Measurements from ENCODE around the gene PLCB4. TPM values are rescaled to one million over a fixed set of nuclear protein-coding genes. Genes with fewer than 3 reads are reported as not detected.

The PLCB4 gene
- total and polyA plus RNA-seq, 4 experiments from 2014 or later, result not detected

- Histone ChIP-seq H3K36me3 (ENCODE audit: insufficient read depth, low read length) (no peaks in the 10 kb centered on the region), H3K9me3 (ENCODE audit: control insufficient read depth in 1 of 2, low read length in 2 of 2) (no peaks in the 10 kb centered on the region), H3K27me3 (ENCODE audit: insufficient read depth, low read length) (no peaks in the 10 kb centered on the region), H3K27ac (ENCODE audit: low read depth, low read length) (no peak overlapping the region), H3K4me3 (ENCODE audit: low read length in 2 of 2) (no peak overlapping the region), H3K4me1 (ENCODE audit: insufficient read depth, low read length) (no peaks in the 10 kb centered on the region)
- no peak overlapping the region for H3K27ac Mint-ChIP-seq
- ChIA-PET POLR2A (ENCODE audit: partially characterized antibody) (no interaction called here), CTCF (ENCODE audit: partially characterized antibody) (no interaction called here)
- DNase-seq, result no peak
- H3K4me1 Mint-ChIP-seq, result no peaks in the 10 kb centered on the region
- H3K4me3 Mint-ChIP-seq, result no peak overlapping the region
- peaks cover 0 to 4% (median 2%) of the 10 kb centered on the region in 8 donors for H3K9me3 Mint-ChIP-seq
- no peaks in the 10 kb centered on the region for H3K36me3 Mint-ChIP-seq
- intact Hi-C loops (cut with micrococcal nuclease), result no loop called here
- H3K27me3 Mint-ChIP-seq, result no peaks in the 10 kb centered on the region
Observed at GRCh38 chr20:9112541-9113515, 43.9 kb downstream of the PLCB4 start.

GRCh38 chr20:9114709-9115108, 45.8 kb downstream of the PLCB4 start:
- CTCF ChIA-PET (ENCODE audit: partially characterized antibody), result interaction anchor here (1.1 kb wide), 1 partner anchor 14 kb away, joined by 3 read pairs; no protein-coding TSS in a partner anchor
- no peaks in the 10 kb centered on the region for H3K4me1 Mint-ChIP-seq
- intact Hi-C loops (cut with micrococcal nuclease), result no loop called here

GRCh38 chr20:9117548-9117947, 48.7 kb downstream of the PLCB4 start:
- no peak overlapping the region for H3K4me3 Mint-ChIP-seq
- H3K36me3 Mint-ChIP-seq, result no peaks in the 10 kb centered on the region
- no peak overlapping the region for H3K4me3 ChIP-seq (ENCODE audit: low read length in 2 of 2)
- CTCF ChIA-PET (ENCODE audit: partially characterized antibody), result no interaction called here
- peaks cover 0 to 7% (median 3%) of the 10 kb centered on the region in 8 donors for H3K9me3 Mint-ChIP-seq
- H3K27ac ChIP-seq (ENCODE audit: low read depth, low read length), result no peak overlapping the region
- POLR2A ChIA-PET (ENCODE audit: partially characterized antibody), result no interaction called here
- no peaks in the 10 kb centered on the region for H3K27me3 Mint-ChIP-seq
- H3K9me3 ChIP-seq (ENCODE audit: control insufficient read depth in 1 of 2, low read length in 2 of 2), result no peaks in the 10 kb centered on the region
- H3K36me3 ChIP-seq (ENCODE audit: insufficient read depth, low read length), result no peaks in the 10 kb centered on the region
- no peaks in the 10 kb centered on the region for H3K27me3 ChIP-seq (ENCODE audit: insufficient read depth, low read length)
- no peaks in the 10 kb centered on the region for H3K4me1 Mint-ChIP-seq
- no peak overlapping the region for H3K27ac Mint-ChIP-seq
- DNase-seq, result no peak
- no peaks in the 10 kb centered on the region for H3K4me1 ChIP-seq (ENCODE audit: insufficient read depth, low read length)
- intact Hi-C loops (cut with micrococcal nuclease), result no loop called here

More at GRCh38 chr20:9114709-9115108, 45.8 kb downstream of the PLCB4 start:
- Histone ChIP-seq H3K9me3 (ENCODE audit: control insufficient read depth in 1 of 2, low read length in 2 of 2) (no peaks in the 10 kb centered on the region), H3K36me3 (ENCODE audit: insufficient read depth, low read length) (no peaks in the 10 kb centered on the region), H3K27ac (ENCODE audit: low read depth, low read length) (no peak overlapping the region), H3K27me3 (ENCODE audit: insufficient read depth, low read length) (no peaks in the 10 kb centered on the region), H3K4me3 (ENCODE audit: low read length in 2 of 2) (no peak overlapping the region), H3K4me1 (ENCODE audit: insufficient read depth, low read length) (no peaks in the 10 kb centered on the region)
- Mint-ChIP-seq H3K9me3 (peaks cover 0 to 4% (median 2%) of the 10 kb centered on the region in 8 donors), H3K36me3 (no peaks in the 10 kb centered on the region), H3K4me3 (no peak overlapping the region), H3K27ac (no peak overlapping the region), H3K27me3 (no peaks in the 10 kb centered on the region)
- POLR2A ChIA-PET (ENCODE audit: partially characterized antibody), result no interaction called here
- DNase-seq, result no peak

GRCh38 chr20:9119776-9120175, 50.9 kb downstream of the PLCB4 start:
- Histone ChIP-seq H3K27ac (ENCODE audit: low read depth, low read length) (no peak overlapping the region), H3K9me3 (ENCODE audit: control insufficient read depth in 1 of 2, low read length in 2 of 2) (no peaks in the 10 kb centered on the region), H3K4me1 (ENCODE audit: insufficient read depth, low read length) (no peaks in the 10 kb centered on the region), H3K27me3 (ENCODE audit: insufficient read depth, low read length) (no peaks in the 10 kb centered on the region), H3K4me3 (ENCODE audit: low read length in 2 of 2) (no peak overlapping the region), H3K36me3 (ENCODE audit: insufficient read depth, low read length) (no peaks in the 10 kb centered on the region)
- intact Hi-C loops (cut with micrococcal nuclease), result no loop called here
- ChIA-PET POLR2A (ENCODE audit: partially characterized antibody) (no interaction called here), CTCF (ENCODE audit: partially characterized antibody) (no interaction called here)
- H3K27me3 Mint-ChIP-seq, result no peaks in the 10 kb centered on the region
- H3K27ac Mint-ChIP-seq, result no peak overlapping the region
- peaks cover 0 to 7% (median 3%) of the 10 kb centered on the region in 8 donors for H3K9me3 Mint-ChIP-seq
- DNase-seq, result no peak
- no peak overlapping the region for H3K4me3 Mint-ChIP-seq
- H3K36me3 Mint-ChIP-seq, result no peaks in the 10 kb centered on the region
- no peaks in the 10 kb centered on the region for H3K4me1 Mint-ChIP-seq

GRCh38 chr20:9121211-9121610, 52.3 kb downstream of the PLCB4 start:
- Mint-ChIP-seq H3K36me3 (no peaks in the 10 kb centered on the region), H3K4me1 (no peaks in the 10 kb centered on the region), H3K9me3 (peaks cover 0 to 7% (median 3%) of the 10 kb centered on the region in 8 donors), H3K4me3 (no peak overlapping the region), H3K27ac (no peak overlapping the region), H3K27me3 (no peaks in the 10 kb centered on the region)
- Histone ChIP-seq H3K9me3 (ENCODE audit: control insufficient read depth in 1 of 2, low read length in 2 of 2) (no peaks in the 10 kb centered on the region), H3K4me1 (ENCODE audit: insufficient read depth, low read length) (no peaks in the 10 kb centered on the region), H3K27ac (ENCODE audit: low read depth, low read length) (no peak overlapping the region), H3K27me3 (ENCODE audit: insufficient read depth, low read length) (no peaks in the 10 kb centered on the region), H3K4me3 (ENCODE audit: low read length in 2 of 2) (no peak overlapping the region), H3K36me3 (ENCODE audit: insufficient read depth, low read length) (no peaks in the 10 kb centered on the region)
- ChIA-PET CTCF (ENCODE audit: partially characterized antibody) (no interaction called here), POLR2A (ENCODE audit: partially characterized antibody) (no interaction called here)
- no peak for DNase-seq
- intact Hi-C loops (cut with micrococcal nuclease), result no loop called here

- CTCF ChIA-PET (ENCODE audit: partially characterized antibody), result no interaction called here
- no peak overlapping the region for H3K27ac Mint-ChIP-seq
- no peak overlapping the region for H3K4me3 Mint-ChIP-seq
- Histone ChIP-seq H3K9me3 (ENCODE audit: control insufficient read depth in 1 of 2, low read length in 2 of 2) (no peaks in the 10 kb centered on the region), H3K36me3 (ENCODE audit: insufficient read depth, low read length) (no peaks in the 10 kb centered on the region), H3K4me3 (ENCODE audit: low read length in 2 of 2) (no peak overlapping the region), H3K4me1 (ENCODE audit: insufficient read depth, low read length) (no peaks in the 10 kb centered on the region), H3K27me3 (ENCODE audit: insufficient read depth, low read length) (no peaks in the 10 kb centered on the region), H3K27ac (ENCODE audit: low read depth, low read length) (no peak overlapping the region)
- H3K4me1 Mint-ChIP-seq, result no peaks in the 10 kb centered on the region
- intact Hi-C loops (cut with micrococcal nuclease), result no loop called here
- H3K9me3 Mint-ChIP-seq, result peaks cover 0 to 5% (median 2%) of the 10 kb centered on the region in 8 donors
- POLR2A ChIA-PET (ENCODE audit: partially characterized antibody), result no interaction called here
- no peak for DNase-seq
- no peaks in the 10 kb centered on the region for H3K36me3 Mint-ChIP-seq
- no peaks in the 10 kb centered on the region for H3K27me3 Mint-ChIP-seq
Observed at GRCh38 chr20:9122571-9122970, 53.7 kb downstream of the PLCB4 start.

GRCh38 chr20:9126527-9126926, 57.6 kb downstream of the PLCB4 start:
- Mint-ChIP-seq H3K27me3 (no peaks in the 10 kb centered on the region), H3K27ac (no peak overlapping the region), H3K36me3 (no peaks in the 10 kb centered on the region), H3K4me3 (no peak overlapping the region), H3K9me3 (peaks cover 0 to 12% (median 3%) of the 10 kb centered on the region in 8 donors), H3K4me1 (no peaks in the 10 kb centered on the region)
- POLR2A ChIA-PET (ENCODE audit: partially characterized antibody), result no interaction called here
- CTCF ChIA-PET (ENCODE audit: partially characterized antibody), result no interaction called here
- intact Hi-C loops (cut with micrococcal nuclease), result no loop called here
- no peak overlapping the region for H3K27ac ChIP-seq (ENCODE audit: low read depth, low read length)
- peaks cover 0 to 3% of the 10 kb centered on the region in 2 donors for H3K9me3 ChIP-seq (ENCODE audit: control insufficient read depth in 1 of 2, low read length in 2 of 2)
- H3K36me3 ChIP-seq (ENCODE audit: insufficient read depth, low read length), result no peaks in the 10 kb centered on the region
- no peak overlapping the region for H3K4me3 ChIP-seq (ENCODE audit: low read length in 2 of 2)
- no peaks in the 10 kb centered on the region for H3K4me1 ChIP-seq (ENCODE audit: insufficient read depth, low read length)
- no peak for DNase-seq
- no peaks in the 10 kb centered on the region for H3K27me3 ChIP-seq (ENCODE audit: insufficient read depth, low read length)
